GM23338 (cell line): Measurements from ENCODE around the gene METRNL.

ENCODE experiments used
- CREB1 ChIP-seq: fragments of 250-450 bp; sonication (Bioruptor Pico); IDR thresholded peaks from 2 replicates; pipeline ENCODE4 v1.5.0; 2020; ENCODE audit warnings: low read depth, mild to moderate bottlenecking, moderate library complexity
- EZH2 ChIP-seq: fragments of 200-600 bp; sonication (generic); IDR thresholded peaks from one replicate; pipeline ENCODE4 v1.8.0; 2017; ENCODE audit warnings: antibody characterized with exemption, mild to moderate bottlenecking, low read depth; ENCODE audit not compliant: unreplicated experiment
- TF ChIP-seq, protein P1 (sequence below), 2 experiments: fragments of 200-600 bp in 1 of 2; sonication (generic) in 1 of 2; conservative IDR thresholded peaks; 2 replicates each; pipeline versions ENCODE4 v1.5.1 to v1.6.1; 2016 to 2017; ENCODE audit warnings: antibody characterized with exemption in 2 of 2, low read depth in 2 of 2, mild to moderate bottlenecking in 2 of 2, moderate library complexity in 1 of 2

DNA sequence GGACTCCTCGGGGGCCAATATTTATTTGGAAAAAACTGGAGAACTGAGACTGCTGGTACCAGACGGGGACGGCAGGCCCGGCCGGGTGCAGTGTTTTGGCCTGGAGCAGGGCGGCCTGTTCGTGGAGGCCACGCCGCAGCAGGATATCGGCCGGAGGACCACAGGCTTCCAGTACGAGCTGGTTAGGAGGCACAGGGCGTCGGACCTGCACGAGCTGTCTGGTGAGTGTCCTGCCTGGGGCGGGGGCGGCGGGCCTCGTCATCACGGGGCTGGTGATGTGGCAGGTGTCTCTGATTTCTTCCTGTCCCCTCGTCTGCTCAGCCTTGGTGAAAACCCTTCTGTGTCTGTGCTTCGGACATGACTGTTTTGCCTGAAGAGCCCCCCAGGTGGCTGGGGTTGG lies 5.7 kb downstream of the METRNL start:
- TF ChIP-seq, protein P1, sequence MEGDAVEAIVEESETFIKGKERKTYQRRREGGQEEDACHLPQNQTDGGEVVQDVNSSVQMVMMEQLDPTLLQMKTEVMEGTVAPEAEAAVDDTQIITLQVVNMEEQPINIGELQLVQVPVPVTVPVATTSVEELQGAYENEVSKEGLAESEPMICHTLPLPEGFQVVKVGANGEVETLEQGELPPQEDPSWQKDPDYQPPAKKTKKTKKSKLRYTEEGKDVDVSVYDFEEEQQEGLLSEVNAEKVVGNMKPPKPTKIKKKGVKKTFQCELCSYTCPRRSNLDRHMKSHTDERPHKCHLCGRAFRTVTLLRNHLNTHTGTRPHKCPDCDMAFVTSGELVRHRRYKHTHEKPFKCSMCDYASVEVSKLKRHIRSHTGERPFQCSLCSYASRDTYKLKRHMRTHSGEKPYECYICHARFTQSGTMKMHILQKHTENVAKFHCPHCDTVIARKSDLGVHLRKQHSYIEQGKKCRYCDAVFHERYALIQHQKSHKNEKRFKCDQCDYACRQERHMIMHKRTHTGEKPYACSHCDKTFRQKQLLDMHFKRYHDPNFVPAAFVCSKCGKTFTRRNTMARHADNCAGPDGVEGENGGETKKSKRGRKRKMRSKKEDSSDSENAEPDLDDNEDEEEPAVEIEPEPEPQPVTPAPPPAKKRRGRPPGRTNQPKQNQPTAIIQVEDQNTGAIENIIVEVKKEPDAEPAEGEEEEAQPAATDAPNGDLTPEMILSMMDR (conservative IDR thresholded peaks at IDR 0.05; ENCODE audit: low read depth in 2 of 2), result no peak
- TF ChIP-seq CREB1 (CRISPR knock-in tag), result no peak
- no peak for TF ChIP-seq EZH2
